Stimulated activated CD8-positive, alpha-beta memory T cell treated with anti-CD3 and anti-CD28 coated beads, Interleukin-7, amount 100 ng/mL, for 24 hours (primary cell): ENCODE data around the gene PDE6A.
"Not testable (repeated sequence)": the region's sequence is repeated elsewhere in the genome, so short reads cannot be mapped to it uniquely, and the experiment has no call there.

Experiments
- DNase-seq: peaks from one replicate; pipeline ENCODE4 v3.0.0-alpha.2; 2020; ENCODE audit warnings: low read depth

Gene PDE6A

DNA sequence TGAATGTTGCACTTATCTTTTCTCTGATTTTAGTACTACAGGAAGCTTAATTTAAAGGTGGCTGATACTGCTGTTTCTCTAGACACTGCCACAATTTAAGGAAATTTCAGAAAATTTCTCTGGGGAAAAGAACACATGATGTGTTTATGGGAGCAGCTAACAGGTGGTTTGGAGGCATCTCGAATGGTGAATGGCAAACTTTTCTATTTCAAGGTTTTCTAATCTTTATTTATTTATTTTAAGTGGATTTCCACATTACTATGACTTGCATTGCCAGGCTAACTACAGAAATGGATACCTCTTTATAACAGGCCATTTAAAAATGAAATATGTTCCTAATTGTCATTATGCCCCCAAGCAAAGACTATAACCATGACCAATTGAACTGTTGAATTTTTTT is 50.4 kb downstream of the PDE6A start:
- no peak for DNase-seq

DNA sequence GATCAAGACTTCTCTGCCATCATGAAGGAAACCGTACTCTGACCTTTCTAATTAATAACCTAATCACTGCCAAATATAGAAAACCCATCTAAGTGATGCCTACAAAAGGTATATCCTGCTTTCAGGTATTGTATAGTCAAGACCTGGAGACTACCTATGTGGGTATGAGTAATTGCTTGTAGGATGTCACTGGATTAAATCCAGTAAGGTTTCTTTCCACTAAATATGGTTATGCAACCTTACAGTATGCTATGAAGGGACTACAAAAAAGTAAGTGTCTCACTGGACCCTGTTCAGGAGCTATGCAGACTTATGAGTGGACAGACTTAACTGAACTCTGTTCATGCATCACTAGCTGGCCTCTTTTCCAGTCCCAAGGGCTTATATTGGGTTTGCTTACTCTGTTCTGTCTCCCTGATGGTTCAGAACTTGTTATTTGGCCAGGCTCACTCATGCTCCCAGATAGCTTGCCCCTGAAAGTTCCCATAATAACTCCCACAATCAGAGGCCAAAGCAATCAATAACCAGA is 51.1 kb downstream of the PDE6A start:
- no peak for DNase-seq

DNA sequence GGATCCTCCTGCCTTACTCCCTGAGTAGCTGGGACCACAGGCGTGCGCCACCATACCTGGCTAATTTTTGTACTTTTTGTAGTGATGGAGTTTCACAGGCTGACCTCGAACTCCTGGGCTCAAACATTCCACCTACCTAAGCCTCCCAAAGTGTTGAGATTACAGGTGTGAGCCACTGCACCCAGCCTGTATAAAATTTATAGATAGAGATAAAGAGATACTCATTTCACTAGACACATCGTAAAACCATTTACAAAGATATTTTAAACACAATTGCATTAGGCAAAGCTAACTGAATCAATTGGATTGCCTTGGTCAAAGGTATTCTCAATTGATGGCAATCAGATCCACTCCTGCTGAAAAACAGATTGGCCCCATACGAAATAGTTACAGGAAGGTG is 52.0 kb downstream of the PDE6A start:
- DNase-seq, result no peak

DNA sequence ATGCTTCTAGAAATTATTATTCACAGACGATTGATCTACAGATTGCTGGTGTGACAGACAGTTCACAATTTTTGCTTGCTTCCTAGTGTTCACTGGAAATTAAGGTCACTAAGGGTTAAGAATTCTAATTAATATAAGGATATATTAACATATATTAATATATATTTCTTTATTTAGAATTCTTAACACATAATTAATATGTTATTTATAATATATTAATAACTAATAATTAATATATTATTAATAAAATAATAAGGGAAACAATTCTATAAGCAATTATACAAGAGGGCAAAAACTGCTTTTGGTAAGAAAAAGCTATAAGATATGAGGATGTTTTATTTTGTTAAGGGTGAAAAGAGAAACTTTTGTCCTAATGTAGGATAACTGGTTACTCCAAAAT is 56.3 kb downstream of the PDE6A start:
- no peak for DNase-seq

DNA sequence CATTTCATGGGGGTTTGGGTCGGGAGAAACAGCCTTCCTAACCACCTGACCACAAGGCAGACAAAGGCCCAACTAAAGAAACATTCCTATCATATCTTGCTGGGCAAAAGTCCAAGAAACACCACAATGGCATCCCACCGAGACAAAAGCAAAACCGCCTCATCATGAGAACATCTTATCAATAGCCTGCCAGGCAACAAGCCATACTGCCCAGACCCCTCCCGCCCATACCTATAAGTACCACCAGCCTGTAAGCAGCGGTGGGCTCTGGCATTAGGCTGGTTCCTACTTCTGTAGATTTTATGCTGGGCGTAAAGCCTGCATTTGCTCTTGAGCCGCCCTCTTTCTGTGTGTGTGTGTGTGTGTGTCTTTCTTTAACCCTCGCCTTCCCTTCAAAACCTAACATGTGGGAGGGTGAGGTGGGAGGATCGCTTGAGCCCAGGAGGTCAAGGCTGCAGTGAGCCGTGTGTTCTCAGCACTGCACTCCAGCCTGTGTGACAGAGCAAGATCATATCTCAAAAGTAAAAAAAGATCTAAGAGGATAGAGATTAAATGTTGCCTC is 56.9 kb downstream of the PDE6A start:
- no peak for DNase-seq

DNA sequence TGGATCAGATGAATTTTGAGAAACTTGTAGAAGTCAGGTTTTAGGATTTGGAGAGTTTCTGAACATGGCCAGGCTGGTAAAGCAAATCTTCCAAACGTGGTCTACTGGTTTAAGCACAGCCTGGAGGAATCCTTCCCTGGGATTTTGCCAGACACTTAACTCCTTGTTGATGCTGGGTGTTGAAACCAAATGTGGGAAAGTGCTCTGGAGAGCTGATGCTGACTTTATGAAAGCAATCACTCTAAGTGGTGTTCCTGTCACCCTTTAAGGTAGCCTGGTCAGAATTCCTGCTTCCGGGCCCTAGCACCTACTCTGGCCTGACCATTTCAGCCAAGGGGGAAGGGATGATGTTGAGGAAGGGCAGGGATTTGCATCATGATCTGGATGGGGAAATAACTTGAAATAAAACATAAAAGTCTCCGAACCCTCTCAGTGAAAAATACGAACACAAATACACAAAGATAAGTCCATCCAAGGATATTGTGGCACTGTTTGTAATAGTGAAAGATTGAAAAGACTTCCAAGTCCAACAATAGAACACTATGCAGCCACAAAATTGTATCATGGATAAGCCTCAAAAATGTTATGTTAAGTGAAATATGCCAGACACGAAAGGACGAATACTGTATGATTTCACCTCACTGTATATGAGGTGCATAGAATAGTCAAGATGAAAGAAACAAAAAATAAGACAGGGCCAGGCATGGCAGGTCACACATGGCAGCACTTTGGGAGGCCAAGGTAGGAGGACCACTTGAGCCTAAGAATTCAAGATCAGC is 57.7 kb downstream of the PDE6A start:
- no peak for DNase-seq

DNA sequence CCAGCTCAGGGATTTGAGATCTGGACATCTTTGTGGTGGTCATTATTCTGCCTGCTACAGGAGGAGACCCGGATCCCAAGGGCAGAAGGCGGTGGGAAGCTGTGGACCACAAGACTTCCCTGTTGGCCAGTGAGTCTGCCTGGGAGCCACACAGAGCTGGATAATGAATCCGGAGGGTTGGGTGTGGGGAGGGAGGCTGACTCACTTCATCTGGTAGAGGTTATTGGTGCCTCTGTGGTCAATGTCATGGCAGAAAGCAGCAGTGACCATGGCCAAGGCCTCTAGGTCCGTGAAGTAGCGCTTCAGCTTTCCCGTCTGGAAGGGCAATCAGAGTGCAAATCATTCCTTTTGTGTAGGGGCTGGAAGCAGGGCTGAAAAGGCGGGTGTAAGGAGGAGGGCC is 58.5 kb downstream of the PDE6A start:
- no peak for DNase-seq

DNA sequence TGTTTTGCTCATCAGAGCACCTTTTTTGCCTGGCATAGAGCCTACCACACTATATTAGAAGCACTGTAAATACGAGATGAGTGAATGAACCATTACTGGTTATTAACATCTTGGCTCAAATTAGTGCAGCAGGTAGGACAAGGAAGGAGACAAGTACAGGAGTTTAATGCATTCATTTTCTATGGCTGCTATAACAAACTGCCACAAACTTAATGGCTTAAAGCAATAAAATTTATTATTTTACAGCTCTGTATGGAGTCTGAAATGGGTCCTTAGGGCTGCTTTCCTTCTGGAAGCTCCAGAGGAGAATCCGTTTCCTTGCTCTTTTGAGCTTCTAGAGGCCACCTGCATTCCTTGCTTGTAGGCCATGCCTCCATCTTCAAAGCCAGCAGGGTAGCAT is 59.1 kb downstream of the PDE6A start:
- DNase-seq, result no peak

DNA sequence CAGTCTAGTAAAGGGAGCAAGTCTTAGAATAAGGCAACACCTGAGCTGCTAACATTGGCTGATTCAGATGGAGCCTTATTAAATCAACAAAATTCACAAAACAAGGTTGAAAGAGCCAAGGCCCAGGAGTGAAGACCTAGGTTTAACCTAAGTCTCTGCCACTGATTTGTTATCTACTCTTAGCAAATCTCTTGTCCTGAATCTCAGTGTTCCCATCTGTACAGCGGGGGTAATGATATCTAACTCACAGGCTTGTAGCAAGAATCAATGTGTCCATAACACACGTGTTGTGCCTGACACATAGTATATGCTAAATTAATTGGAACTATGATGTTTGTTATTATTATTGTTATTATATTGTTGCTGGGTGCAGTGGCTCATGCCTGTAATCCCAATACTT is 61.0 kb downstream of the PDE6A start:
- DNase-seq, result no peak

DNA sequence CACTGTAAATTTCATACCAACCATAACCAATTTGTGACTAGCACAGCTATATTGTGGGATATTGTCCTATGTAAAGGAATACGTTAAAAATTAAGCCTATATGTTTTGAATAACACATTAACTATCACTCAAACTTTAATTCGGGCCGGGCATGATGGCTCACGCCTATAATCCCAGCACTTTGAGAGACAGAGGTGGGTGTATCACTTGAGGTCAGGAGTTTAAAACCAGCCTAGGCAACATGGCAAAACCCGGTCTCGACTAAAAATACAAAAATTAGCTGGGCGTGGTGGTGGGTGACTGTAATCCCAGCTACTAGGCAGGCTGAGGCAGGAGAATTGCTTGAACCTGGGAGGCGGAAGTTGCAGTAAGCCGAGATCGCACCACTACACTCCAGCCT is 62.0 kb downstream of the PDE6A start:
- DNase-seq, result not testable (repeated sequence)

DNA sequence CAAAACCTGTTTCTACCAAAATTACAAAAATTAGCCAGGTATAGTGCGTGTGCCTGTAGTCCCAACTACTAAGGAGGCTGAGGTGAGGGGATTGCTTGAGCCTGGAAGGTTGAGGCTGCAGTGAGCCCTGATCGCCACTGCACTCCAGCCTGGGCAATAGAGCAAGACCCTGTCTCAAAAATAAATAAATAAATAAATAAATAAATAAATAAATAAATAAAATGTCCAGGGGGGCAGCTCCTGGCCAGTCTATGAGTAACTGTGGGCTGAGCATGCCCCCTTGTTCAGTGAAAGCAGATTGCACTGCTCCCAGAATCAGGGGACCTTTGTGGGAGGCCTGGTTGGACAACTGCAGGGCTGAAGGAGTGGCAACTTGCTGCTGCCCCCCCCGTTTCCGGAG is 62.7 kb downstream of the PDE6A start:
- no peak for DNase-seq

DNA sequence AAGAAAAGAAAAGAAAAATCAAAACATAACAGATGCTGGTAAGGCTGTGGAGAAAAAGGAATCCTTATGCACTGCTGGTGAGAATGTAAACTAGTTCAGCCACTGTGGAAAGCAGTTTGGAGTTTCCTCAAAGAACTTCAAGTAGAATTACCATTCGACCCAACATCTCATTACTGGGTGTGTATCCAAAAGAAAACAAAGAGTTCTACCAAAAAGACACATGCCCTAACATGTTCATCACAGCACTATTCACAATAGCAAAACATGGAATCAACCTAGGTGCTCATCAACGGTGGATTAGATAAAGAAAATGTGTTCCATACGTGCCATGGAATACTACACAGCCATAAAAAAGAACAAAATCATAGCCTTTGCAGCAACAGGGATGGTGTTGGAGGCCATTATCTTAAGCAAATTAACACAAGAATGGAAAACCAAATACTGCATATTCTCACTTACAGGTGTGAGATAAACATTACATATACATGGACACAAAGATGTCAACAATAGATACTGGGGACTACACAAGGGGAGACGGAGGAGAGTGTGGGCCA is 63.4 kb downstream of the PDE6A start:
- DNase-seq, result no peak

DNA sequence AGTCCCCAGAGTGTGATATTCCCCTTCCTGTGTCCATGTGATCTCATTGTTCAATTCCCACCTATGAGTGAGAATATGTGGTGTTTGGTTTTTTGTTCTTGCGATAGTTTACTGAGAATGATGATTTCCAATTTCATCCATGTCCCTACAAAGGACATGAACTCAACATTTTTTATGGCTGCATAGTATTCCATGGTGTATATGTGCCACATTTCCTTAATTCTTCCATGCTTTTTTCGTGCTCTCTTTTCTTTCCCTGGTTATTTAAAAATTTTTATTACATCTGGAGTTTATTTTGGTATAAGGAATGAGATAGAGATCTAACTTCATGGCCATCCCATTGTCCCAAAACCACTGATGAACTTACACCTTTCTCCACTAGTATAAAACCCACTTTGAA is 65.0 kb downstream of the PDE6A start:
- not testable (repeated sequence) for DNase-seq

DNA sequence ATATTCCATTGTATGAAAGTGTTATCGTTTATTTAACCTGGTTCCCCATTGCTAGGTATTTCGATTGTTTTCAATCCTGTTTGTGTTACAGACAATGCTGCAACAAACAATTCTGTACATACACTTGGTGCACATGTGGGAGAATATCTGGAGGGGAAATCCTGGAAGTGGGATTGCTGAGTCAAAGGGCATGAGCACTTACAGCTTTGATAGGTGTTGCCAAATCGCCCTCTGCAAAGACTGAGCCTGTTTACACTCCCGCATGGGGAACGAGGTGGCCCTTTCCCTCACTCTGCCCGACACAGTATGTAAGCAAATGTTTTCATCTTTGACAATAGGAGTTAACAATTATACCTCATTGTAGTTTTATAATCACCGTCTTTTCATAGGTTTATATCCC is 66.2 kb downstream of the PDE6A start:
- no peak for DNase-seq

DNA sequence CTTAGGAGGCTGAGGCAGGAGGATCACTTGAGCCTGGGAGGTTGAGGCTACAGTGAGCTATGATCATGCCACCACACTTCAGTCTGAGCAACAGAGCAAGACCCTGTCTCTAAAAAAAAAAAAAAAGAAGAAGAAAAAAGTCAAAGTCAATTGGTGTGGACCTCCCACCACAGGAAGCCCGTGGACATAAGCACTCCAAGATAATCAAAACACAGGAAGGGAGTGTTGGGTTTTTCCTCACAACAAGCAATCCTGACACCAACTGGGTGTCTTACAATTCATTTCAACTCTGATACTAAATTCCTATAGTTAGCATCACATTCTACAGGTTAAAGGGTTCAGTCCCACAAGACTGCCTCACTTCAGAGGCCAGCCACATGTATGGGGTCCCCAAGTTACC is 70.7 kb downstream of the PDE6A start:
- DNase-seq, result no peak

DNA sequence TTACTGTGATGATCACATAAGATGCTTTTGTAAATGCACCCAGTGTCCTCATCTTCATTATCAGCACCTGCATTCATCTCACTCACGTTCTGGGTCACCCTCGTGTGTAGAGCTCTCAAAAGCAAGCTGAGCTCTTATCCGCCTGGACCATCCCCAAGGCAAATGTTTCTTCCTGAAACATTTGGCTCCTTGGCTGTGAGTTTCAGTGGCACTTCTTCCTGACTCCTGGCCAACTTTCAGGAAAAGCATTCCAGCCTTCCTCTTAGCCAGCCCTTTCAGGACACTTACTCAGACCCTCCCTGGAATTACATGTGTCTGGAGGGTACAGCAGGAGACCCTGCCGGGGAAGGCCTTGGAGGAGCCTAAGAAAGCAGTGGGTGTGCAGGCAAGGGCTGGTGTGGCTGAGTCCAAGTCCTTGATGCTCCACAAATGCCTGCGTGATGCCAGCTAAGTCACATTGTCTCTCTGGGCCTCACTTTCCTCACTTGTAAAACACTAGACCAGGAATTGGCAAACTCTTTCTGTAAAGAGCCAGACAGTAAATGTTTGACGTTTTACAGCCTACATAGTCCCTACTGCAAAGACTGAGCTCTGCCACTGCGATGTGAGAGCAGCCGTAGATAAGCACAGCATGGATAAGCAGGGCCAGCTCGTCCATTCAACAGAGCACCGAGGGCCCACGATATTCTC is 72.1 kb downstream of the PDE6A start:
- no peak for DNase-seq

DNA sequence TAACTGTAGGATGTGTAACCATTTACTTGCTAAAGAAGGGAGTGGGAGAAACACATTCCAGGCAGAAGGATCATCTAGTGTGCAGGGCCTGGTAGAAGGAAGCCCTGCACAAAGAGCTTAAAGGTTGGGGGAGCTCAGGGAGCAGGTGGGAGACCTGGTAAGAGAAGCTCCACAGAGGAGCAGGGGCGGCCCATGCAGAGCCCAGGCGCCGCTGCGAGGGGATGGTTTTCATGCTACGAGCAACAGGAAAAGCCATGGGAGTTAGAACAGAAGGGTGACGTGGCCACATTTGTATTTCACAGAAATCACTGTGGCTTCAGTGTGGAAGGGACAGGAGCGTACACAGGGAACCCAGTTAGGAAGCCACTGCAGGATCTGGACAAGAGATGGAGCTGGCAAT is 73.1 kb downstream of the PDE6A start:
- DNase-seq, result no peak

DNA sequence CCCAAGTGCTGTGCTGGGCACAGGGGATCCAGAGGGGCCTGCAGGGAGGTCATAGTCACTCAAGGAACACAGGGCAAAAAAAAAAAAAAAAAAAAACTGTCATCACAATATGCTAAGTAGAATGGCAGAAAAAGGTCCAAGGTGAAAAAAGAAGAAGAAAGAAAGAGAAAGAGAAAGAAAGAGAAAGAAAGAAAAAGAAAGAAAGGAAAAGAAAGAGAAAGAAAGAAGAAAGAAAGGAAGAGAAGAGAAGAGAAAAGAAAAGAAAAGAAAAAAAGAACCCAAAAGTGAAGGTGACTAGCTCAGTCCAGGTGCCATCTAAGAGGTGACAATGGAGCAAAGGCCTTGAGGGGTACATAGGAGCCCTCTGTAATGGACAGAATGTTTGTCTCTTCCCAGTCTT is 73.9 kb downstream of the PDE6A start:
- no peak for DNase-seq

DNA sequence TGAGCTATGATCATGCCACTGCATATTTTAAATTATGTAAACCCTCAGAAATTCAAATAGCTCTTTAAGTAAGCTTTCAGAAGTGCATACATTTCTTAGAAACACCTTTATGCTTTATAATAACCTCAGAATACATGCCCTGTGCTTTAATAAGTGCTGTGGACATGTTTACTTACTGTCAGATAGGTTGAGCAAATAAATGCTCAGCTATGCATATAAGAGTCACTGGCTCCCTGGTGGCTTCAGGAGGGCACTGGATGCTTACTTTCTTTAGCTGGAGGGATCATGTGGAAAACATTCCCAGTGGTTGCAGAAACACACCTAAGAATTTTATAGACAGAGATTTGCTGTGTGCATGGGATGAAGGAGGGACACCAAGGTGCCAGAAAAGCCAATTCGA is 74.4 kb downstream of the PDE6A start:
- no peak for DNase-seq

DNA sequence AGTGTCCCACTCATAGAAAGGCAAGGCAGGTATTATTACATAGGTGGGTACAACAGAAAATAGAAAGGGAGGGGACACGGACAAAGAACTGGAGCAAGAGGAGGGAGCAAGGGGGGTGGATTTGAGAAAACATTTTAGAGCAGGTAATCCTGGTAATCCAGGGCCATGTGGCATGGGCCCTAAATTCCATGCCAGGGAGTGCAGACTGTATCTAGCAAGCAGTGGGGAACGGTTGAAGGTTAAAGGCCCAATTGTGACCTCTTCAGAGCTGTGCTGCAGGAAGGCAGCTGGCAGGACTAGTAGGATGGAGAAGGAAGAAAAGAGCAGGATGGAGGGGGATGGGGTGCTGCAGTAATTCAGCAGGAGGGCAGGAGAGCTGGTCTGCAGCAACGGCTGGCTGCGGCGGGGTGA is 75.2 kb downstream of the PDE6A start:
- no peak for DNase-seq

DNA sequence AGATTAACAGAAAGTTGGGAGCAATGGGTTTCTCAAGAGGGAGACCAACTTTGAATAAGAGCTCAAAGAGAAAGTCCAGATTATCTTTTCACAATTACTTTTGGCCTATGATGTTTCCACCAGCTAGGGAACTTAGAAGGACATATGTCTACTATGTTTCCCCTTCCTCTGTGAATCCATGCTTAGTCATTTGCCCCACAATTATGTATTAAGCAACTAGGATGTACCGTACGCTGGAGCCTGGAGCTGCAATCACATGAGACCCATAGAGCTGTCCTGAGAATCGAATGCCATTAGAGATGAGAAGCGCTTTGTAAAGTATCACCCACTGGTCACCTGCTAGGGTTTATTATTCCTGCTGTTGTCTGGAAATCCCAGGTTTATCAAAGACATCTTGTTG is 78.8 kb downstream of the PDE6A start:
- DNase-seq, result no peak

DNA sequence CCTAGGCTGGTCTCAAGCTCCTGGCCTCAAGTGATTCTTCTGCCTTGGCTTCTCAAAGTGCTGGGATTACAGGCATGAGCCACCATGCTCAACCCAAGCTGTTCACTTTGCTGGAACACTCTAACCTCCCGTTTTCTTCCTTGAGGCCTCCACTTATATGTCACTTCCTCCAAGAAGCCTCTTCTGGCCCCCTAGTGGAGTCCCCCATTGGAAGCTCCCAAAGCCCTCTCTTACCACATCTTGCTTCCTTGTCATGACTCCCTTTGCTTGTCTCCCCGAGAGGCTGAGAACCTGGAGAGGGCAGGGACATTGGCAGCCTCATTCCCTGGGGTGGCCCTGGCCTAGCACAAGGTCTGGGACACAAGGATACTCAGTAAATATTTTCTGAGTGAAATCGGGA is 80.8 kb downstream of the PDE6A start:
- DNase-seq, result no peak

DNA sequence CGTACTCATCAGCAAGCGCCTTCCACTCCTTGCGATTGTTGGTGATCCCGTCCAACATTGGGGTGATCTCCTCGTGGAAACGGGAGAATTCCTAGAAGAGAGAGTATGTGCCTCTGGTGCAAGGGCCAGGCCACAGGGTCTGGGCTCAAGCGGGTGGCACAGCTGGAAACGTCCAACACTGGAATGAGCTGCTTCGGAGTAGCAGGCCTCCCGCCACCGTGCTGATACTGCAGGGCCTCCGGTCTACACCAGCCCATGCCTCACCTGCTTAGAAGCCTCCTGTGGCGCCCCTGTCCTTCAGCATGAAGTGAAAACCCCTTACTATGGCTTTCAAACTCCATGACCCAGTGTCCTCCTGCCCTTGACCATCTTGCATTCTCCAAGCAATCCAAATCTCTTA is 81.4 kb downstream of the PDE6A start:
- DNase-seq, result no peak
